Fibroblast of skin of scalp (primary cell): ENCODE data around the gene TMEM18.

ENCODE experiments used
- DNase-seq: peaks from one replicate; pipeline ENCODE4 v3.0.0-alpha.2; 2013

TMEM18 gene

DNA sequence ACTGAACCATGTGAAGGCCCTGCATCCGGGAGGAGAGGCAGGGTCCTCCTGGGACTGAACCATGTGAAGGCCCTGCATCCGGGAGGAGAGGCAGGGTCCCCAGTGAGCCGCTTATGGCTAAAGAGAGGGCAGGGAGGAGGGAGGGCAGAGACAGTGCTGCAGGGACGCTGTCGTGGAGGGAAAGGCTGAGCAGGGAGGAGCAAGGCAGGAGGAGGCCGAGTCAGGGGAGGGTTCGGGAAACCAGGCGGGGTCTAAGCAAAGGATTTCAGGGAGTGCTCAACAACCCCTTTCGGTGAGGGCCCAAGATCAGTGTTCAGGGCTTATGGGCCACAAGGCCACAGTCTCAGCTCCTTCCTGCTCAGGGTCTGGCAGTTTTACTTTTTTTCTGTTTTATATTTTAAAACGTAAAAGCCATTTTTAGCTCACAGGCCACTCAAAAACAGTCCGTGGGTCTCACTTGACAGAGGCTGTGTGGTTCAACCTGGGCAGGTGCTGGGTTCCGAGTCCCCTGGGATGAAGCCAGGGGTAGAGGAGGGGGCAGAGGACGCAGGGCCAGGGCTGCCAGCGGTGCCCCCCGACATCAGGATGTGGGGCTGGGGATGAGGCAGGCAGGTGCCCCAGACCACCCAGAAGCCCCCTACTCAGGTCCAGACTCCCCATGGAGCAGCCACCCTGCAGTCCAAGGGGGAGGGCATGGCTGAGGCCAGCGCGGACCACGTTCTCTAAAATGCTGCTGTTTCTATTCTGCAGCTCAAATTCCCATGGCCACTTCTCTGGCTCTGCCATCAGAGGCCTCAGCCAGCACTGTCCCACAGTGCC is 5.2 kb downstream of the TMEM18 start:
- no peak for DNase-seq

DNA sequence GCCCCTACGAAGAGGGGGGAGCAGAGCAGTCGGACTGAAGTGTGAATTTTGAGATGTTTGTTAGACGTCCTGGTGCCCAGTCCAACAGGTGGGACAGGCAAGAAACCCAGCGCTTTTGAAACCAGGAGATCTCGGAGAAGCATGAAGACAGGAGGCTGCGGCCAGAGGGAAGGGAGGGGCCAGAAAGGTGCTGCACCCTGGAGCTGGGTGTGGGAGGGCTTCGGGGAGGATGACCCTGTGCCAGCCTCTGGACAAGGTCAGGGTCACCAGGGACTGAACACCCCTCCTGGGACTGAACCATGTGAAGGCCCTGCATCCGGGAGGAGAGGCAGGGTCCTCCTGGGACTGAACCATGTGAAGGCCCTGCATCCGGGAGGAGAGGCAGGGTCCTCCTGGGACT is 6.1 kb downstream of the TMEM18 start:
- no peak for DNase-seq

DNA sequence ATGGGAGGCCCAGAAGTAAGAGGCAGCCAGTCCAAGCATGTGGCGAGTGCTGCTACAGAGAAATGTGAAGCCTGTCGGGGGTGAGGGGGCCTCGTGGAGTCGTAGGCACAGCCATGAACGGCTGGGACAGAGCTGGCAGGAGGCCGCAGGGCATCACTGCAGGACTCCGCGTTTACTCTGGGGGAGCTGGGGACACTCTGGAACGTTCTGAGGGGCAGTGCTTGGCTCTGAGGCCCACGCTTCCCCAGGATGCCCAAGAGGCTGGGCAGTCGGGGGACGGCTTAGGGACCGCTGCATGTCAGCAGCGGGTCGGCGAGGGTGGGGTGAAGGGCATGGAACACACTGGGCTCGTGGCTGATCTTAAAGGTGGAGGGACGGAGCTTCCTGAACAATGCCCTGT is 6.6 kb downstream of the TMEM18 start:
- DNase-seq = no peak

DNA sequence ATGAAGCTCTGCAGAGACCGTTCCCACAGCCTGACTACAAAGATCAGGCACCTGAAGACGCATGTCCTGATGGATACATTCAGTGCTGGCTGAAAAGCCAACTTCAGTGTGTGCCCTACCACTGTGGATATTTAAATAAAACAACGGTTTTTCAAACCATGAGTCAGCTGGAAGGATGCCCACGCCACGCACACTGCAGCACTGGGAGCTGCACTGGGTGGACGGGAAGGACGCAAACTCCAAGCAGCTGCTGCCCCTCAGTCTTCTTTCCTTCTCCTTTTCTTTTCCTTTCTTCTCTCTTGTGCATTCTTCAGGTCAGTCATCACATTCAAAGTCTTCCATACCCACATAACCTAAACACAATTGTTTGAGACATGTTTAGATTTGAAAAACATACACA is 7.9 kb downstream of the TMEM18 start:
- DNase-seq = peak; percentile 29

DNA sequence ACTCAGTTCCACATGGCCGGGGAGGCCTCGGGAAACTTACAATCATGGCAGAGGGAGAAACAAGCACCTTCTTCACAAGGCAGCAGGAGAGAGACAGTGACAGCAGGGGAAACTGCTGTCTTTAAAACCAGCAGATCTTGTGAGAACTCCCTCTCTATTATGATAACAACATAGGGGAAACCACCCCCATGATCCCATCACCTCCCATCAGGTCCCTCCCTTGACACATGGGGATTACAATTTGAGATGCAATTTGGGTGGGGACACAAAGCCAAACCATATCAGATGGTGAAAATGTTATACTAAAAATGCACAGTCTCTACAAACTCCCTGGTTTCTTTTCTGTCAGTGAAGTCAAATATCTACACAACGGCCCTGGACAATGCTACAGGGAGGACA is 9.2 kb downstream of the TMEM18 start:
- no peak for DNase-seq

DNA sequence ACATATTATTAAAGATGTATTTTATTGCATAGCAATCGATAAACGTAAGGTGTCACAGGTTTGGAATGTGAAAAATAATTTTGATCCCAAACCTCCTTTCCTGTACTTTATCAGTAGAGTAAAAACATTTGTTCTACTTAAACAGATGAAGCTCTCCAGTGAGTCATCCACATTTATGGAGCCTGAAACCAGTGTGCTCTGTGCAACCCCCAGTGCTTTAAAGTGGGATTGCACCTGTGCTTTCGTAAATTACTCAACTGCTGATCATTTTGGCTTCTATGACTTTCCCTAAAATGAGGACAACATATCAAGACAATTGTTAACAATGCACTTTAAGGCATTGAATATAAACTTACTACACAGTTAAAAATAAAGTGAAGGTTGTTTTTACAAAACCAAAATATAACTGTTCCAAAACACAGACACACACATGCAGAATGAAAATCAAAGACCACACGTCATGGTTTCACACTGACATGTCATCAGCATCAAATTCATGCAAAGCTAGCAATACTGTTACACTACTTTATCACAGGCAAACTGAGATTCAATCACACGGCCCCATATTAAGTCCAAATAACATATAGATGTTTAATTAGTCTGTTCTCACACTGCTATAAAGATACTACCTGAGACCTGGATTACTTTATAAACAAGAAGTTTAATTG is 9.7 kb downstream of the TMEM18 start:
- DNase-seq = peak; percentile 53

DNA sequence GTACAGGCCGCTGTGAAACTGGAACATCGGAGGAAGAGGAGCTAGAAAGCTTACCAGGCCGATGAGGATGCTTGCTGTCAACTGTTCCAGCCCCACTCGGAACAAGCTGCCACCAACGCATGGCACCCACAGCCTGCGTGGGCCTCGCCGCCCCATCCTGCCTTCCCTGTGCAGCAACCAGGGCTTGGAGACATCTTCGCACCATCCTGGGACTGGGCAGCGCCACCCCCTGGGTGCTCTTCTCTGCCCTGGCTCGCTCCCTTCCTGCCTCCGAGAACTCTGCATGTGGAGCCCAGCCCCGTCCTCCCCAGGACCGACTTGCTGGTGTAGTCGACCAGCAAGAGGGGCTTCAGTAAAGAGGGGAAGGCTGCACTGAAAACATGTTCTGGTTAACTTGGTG is 10.8 kb downstream of the TMEM18 start:
- DNase-seq = no peak

DNA sequence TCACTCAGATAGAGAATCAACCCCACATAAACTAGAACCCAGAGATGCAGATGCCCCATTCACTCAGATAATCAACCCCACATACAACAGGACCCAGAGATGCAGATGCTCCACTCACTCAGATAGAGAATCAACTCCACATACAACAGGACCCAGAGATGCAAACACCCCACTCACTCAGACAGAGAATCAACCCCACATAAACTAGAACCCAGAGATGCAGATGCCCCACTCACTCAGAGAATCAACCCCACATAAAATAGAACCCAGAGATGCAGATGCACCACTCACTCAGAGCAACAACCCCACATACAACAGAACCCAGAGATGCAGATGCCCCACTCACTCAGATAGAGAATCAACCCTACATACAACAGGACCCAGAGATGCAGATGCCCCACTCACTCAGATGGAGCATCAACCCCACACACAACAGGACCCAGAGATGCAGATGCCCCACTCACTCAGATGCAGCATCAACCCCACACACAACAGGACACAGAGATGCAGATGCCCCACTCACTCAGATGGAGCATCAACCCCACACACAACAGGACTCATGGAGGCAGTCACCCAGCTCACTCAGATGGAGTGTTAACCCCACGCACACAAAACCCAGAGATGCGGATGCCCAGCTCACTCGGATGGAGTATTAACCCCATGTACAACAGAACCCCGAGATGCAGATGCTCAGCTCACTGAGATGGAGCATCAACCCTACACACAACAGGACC is 11.7 kb downstream of the TMEM18 start:
- no peak for DNase-seq

DNA sequence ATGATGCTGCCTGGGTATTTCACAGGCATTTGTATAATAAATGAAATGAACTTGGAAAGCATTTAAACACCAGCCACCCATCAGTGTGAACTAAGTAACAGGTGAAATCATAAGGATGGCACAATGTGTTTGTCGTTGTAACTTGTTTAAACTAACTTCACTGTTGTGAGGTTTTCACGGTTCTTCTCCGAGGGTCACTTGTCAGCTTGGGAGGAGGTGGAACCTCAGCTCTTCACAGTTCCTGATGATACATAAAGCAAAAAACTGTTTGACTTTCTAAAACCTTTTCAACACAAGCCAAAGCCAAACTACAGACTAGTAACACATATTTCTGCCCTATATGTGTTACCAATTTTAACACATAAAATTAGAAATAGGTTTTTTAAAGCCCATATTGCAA is 13.1 kb downstream of the TMEM18 start:
- no peak for DNase-seq

DNA sequence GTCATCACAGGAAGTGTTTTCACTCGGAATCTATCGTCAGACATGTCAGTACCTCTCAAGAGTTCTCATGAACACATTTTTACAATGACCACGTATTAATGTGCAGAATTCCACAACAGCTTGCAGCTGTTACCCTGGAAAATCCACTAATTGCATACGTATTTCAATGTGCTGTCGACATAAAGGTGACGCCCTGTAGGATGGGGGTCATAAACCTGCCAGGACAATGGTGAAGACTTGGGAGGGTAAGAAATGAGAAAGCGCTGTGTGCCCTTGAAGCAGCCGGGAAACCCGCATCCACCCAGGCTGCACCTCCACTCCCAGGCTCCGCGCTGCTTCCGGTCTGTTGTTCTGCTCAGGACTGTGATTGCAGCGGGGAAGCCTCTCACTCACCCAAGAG is 14.0 kb downstream of the TMEM18 start:
- no peak for DNase-seq

DNA sequence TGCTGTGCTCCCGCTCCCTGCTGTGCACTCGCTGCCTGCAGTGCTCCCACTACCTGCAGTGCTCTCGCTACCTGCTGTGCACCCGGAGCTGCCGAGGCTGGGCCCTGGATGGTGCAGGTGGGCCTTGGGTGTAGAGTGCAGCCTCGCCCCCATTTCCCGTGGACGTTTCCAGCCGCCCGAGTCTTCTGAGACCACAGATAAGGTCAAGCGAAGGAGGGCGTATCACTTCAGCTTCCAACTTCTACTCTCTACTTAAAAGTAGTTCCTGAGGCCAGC is 15.9 kb downstream of the TMEM18 start:
- no peak for DNase-seq

DNA sequence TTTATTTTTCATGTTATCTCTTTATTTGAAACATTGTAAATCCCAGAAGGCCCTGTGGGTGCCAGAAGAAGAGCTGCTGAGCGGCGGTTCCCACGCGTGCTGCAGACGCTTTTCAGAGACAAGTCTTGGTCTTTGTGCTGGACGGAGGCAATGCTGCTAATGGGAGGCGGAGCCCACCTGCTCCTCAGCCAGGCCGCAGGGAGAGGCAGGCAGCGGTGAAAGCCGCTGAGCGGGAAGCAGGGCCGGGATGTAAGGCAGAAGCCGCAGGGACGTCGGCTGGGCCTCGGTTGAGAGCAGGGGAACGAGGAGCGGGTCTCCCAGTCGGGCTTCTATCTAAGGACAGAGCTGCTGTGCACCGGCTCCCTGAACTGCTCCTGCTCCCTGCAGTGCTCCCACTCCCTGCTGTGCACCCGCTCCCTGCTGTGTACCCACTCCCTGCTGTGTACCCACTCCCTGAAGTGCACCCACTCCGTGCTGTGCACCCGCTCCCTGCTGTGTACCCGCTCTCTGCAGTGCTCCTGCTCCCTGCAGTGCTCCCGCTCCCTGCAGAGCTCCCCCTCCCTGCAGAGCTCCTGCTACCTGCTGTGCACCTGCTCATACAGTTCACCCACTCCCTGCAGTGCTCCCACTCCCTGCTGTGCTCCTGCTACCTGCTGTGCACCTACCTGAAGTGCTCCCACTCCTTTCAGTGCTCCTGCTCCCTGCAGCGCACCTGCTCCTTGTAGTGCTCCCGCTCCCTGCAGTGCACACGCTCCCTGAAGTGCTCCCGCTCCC is 16.4 kb downstream of the TMEM18 start:
- no peak for DNase-seq

DNA sequence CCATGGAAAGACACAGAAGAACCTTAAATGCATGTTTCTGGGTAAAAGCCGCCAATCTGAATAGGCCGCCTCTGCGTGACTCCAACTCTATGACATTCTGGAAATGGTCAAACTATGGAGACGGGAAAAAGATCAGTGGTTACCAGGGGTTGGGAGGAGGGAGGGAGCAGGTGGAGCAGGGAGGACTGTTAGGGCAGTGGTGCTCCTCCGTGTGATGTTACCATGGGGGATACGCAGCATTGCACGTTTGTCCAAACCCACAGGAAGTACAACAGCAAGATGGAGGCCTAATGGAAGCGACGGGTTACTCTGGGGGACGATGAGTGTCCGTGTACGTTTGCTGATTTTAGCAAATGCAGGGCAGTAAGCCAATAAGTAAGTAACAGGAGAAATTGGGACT is 17.2 kb downstream of the TMEM18 start:
- DNase-seq = no peak

DNA sequence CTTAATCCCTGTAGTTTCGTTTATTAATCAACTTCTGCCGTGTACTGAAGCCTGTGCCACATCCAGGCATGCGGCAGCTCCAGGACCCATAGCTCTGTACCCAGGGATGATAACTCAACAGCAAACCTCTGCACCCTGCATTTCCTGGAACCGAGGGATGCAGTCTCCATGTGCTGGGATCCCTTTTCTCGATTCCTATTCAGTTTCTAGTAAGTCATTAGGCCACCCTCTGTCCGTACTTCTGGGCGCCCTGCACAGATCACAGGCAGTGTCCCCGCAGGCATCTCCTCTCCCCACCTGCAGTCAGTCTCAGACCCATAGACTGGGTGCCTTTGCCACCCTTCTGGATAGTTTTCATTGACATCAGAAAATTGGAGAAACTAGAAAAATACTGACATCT is 18.8 kb downstream of the TMEM18 start:
- DNase-seq = no peak

DNA sequence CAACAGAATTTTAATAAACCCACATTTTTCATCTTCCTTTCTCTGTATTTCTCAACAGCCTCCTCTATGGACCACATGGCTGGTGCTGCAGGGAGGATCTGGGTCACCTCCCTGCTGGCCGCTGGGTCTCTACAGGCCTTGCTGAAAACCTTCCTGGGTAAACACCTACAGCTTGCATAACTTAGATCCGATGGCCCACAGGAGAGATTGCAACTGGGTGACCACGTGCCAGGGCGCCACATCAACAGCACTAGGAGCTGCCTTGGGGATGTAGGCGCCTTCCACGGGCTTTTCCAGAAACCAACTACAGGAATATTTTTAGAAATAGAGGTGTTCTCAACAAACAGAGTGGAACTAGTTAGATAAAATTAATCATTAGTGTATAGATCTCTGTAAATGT is 19.4 kb downstream of the TMEM18 start:
- DNase-seq = no peak

DNA sequence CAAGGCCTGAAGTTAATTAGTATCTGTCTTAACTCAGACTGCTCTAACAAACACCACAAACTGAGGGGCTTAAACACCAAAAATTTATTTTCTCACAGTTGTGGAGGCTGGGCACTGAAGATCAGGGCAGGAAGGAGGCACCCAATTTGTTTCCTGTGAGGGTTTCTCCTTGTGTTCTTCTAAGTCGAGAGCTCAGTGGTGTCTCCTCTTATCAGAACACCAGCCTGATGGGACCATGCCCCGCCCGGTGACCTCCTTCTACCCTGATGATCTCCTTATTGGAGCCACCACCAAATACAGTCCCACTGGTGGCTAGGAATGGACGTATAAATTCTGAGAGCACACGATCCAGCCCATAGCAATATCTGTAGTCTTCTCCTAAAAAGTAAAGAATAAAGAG is 20.5 kb downstream of the TMEM18 start:
- no peak for DNase-seq

DNA sequence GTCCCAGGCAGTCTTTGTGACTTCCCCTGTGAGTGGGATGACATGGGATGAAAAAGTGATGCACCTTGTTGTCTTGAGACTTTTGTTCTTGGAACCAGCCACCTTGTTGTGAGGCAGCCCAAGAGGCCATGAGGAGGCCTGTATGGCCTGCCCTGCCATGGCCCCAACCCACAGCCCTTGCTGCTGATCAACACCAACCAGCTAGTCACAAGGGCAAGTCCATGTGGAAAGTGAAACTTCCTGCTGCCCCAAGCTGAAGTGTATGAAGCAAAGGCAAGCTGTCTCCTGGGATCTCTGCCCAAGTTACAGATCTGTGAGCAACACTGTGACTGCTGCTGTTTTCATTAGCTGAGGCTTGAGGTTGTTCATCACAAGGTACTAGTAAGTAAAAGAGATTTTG is 21.6 kb downstream of the TMEM18 start:
- DNase-seq = peak; percentile 32

DNA sequence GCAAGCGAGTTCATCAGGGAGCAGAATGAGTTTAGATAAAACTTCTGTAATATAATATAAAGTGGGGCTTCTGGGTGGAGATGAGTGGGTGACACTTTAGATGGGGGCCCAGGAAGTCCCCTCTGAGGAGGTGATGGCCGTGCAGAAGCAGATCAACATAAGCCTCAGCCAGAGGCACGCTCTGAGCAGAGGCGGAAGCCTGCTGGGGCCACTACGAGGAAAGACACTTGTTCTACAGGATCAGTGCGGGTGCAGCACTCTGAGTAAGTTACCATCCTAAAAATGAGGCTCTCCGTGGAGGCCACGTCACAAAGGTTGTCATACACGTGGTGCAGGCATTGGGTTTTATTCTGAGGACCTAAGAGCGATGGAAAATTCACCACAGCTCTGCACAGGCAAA is 22.3 kb downstream of the TMEM18 start:
- DNase-seq = no peak

DNA sequence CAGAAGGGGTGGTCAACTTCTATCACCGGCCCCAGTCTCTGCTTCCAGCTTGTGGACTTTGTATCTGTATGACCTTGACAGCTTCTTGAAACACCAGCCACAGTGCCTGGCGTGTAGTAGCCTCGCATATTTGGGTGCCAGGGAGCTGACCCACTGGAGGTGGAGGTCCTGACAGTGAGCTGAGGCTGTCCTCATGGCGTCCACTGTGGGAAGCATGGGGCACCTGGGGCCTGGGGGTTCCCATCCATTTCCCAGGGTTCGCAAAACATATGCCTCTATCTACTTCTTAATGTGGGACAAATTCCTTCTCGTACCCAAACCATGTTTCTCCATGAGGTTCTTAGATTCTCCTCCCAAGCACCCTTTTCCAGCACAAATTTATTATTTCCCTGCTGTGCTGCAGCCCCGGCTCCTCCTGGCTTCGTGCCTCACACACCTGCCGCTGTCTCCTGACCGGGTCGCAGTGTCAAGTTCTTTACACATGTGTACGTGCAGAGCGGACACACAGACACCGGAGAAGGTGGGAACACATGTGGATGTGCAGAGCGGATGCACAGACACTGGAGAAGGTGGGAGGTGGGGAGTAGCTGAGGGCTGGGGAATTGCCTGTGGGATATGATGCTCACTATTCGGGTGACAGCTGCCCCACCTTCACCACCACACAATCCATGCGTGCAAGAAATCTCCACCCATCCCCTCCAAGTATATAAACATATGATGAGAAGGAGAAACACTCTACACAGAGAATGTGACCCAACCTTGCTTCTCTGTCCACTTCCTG is 23.4 kb downstream of the TMEM18 start:
- no peak for DNase-seq

DNA sequence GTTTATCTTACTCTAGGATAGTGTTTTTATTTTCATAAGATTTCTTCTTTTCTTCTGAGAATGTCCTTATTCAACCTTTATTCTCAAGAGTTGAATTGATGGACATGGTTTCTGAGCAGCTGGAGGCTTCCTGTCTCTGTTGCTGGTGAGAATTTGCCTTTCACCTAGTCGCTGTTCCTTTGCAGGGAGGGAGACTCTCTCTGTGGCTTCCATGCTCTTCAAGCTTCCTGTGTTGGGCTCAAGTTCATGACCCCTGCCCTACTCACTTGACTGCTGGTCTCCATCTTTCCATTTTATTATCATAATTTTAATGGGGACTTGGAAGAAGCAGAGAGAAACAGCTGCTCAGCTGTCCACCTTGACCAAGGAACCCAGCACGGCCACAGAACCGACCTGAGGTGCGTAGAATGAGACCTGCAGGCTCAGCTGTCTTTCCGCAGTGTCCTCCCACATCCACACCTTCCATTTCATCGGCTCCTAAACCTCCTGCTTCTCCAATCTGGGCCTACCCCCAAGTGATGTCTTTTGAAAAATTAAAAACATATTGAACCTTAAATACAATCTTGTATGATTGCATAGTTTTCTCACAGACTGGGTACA is 24.2 kb downstream of the TMEM18 start:
- DNase-seq = no peak

DNA sequence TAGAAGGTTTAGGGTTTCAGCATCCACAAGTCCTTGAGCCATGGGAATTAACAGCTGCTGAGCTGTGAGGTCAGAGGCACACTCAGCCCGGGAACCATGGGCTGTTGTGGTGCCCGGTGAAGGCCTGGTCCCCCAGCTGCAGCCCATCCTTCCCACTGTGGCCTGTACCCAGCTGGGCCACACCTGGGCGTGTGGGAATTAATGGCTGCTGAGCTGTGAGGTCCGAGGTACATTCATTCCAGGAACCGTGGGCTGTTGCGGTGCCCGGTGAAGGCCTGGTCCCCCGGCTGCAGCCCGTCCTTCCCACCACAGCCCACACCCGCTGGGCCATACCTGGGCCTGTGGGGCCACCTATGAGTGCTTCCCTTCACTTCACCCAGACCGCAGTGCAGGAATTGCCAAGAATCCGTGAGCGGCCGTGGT is 25.2 kb downstream of the TMEM18 start:
- no peak for DNase-seq
